Activated T-helper 1 cell treated with Interleukin-2 at 50 U/mL for 16 hours (primary cell): ENCODE measurements around the gene RTKN.

Experiments
- DNase-seq: peaks from one replicate; pipeline ENCODE4 v3.0.0-alpha.2; 2020; ENCODE audit warnings: low read depth

RTKN gene

GRCh38 chr2:74378007-74378406 is 63.7 kb downstream of the RTKN start:
- DNase-seq, result no peak

GRCh38 chr2:74375838-74376237 is 65.9 kb downstream of the RTKN start:
- DNase-seq, result no peak
